Right renal pelvis (tissue), 4 donors: Measurements from ENCODE around the gene DRC1. TPM values are rescaled to one million over a fixed set of nuclear protein-coding genes. Genes with fewer than 3 reads are reported as not detected.

ENCODE experiments used
- DNase-seq, 4 donors: peaks; one replicate each; pipeline ENCODE4 v3.0.0-alpha.2; 2013; ENCODE audit warnings: low read depth in 4 of 4, low spot score in 3 of 4, missing footprints in 1 of 4
- polyA plus RNA-seq, 4 donors: library from polyadenylated mRNA; unstranded; fragments of 120-200 nt; gene quantifications; one replicate each; pipeline ENCODE4 v1.2.1, GENCODE V29; 2013; ENCODE audit not compliant: insufficient read length in 4 of 4

Gene DRC1
- polyA plus RNA-seq, 4 donors, result 2.1 to 3.9 (median 2.8) TPM

GRCh38 chr2:26489213-26489850 lies 87.6 kb downstream of the DRC1 start:
- no peak for DNase-seq

GRCh38 chr2:26491563-26492167 lies 89.9 kb downstream of the DRC1 start:
- DNase-seq, result no peak

GRCh38 chr2:26492749-26493515 lies 91.2 kb downstream of the DRC1 start:
- DNase-seq, result no peak

GRCh38 chr2:26493566-26493965 lies 91.8 kb downstream of the DRC1 start:
- no peak for DNase-seq

- DNase-seq, result no peak
These were observed 92.5 kb downstream of the DRC1 start for GRCh38 chr2:26494199-26494598.

- DNase-seq, result no peak
These were observed 93.2 kb downstream of the DRC1 start for GRCh38 chr2:26494891-26495290.

- DNase-seq, result peak; percentile 21 to 63 (median 57)
These were observed 94.1 kb downstream of the DRC1 start for GRCh38 chr2:26495705-26496297.

- no peak for DNase-seq
These were observed 98.7 kb downstream of the DRC1 start for GRCh38 chr2:26500406-26500805.

- DNase-seq, result peak; percentile 60 to 78 (median 70)
These were observed 101.6 kb downstream of the DRC1 start for GRCh38 chr2:26503231-26503880.

- DNase-seq, result no peak
These were observed 102.3 kb downstream of the DRC1 start for GRCh38 chr2:26504002-26504401.

GRCh38 chr2:26506279-26506678 lies 104.6 kb downstream of the DRC1 start:
- DNase-seq, result no peak

Other genes with a start within 250 kb of the DRC1 start
- gene GAREM2, start 228.8 kb upstream of the DRC1 start, polyA plus RNA-seq, result 1 to 10 TPM; 6.2 to 9.0 (median 6.9) TPM
- gene HADHA, start 157.3 kb upstream of the DRC1 start, polyA plus RNA-seq, result 100 to 1,000 TPM; 200 to 221 (median 210) TPM
- gene HADHB, start 157.0 kb upstream of the DRC1 start, polyA plus RNA-seq, result 100 to 1,000 TPM; 160 to 205 (median 179) TPM
- 10 to 100 TPM; 21.9 to 25.7 (median 22.8) TPM for gene SELENOI, start 55.8 kb upstream of the DRC1 start, polyA plus RNA-seq
- 1 to 10 TPM; 2.1 to 4.0 (median 2.8) TPM for gene ADGRF3, start 55.1 kb upstream of the DRC1 start, polyA plus RNA-seq
- gene OTOF, start 76.2 kb downstream of the DRC1 start, polyA plus RNA-seq, result under 1 TPM; 0.07 to 0.27 (median 0.20) TPM
- gene CIB4, start 239.4 kb downstream of the DRC1 start, polyA plus RNA-seq, result 1 to 10 TPM in 1 of 4 donors, under 1 TPM in 3; 0.30 to 1.2 (median 0.61) TPM